Type B pancreatic cell (in vitro differentiated cells): ENCODE measurements around the gene SND1. TPM values are rescaled to one million over a fixed set of nuclear protein-coding genes. Genes with fewer than 3 reads are reported as not detected.

Experiments
- DNase-seq: peaks from one replicate; pipeline ENCODE4 v3.0.0; 2021; ENCODE audit warnings: mixed read lengths; ENCODE audit not compliant: unreplicated experiment; ENCODE audit errors: extremely low spot score
- H3K27ac Mint-ChIP-seq: 2 replicates; pipeline ENCODE4 v1.8.0; 2021; ENCODE audit warnings: mild to moderate bottlenecking, mixed read lengths
- H3K27me3 Mint-ChIP-seq: 2 replicates; pipeline ENCODE4 v1.8.0; 2021; ENCODE audit warnings: mixed read lengths
- H3K36me3 Mint-ChIP-seq: 2 replicates; pipeline ENCODE4 v1.8.0; 2021; ENCODE audit warnings: mixed read lengths
- H3K4me1 Mint-ChIP-seq: one replicate; pipeline ENCODE4 v1.8.0; 2021; ENCODE audit warnings: mixed read lengths; ENCODE audit not compliant: unreplicated experiment
- H3K4me3 Mint-ChIP-seq: 2 replicates; pipeline ENCODE4 v1.8.0; 2021; ENCODE audit warnings: mild to moderate bottlenecking, mixed read lengths
- H3K9me3 Mint-ChIP-seq: 2 replicates; pipeline ENCODE4 v1.8.0; 2021; ENCODE audit warnings: mixed read lengths
- CTCF ChIP-seq: fragments of 200-600 bp; sonication (generic); conservative IDR thresholded peaks from 2 replicates; pipeline ENCODE4 v1.5.0; 2021; ENCODE audit warnings: antibody characterized with exemption, mild to moderate bottlenecking
- total RNA-seq: library from RNA; stranded (reverse); gene quantifications from 2 replicates; pipeline ENCODE4 v1.2.1, GENCODE V29; 2021; ENCODE audit warnings: low replicate concordance

SND1 gene
- total RNA-seq, 1 donor from 2014 or later = 199 TPM

GRCh38 chr7:128040205-128040604 is 388.2 kb downstream of the SND1 start:
- no peak for TF ChIP-seq CTCF
- no peaks in the 10 kb centered on the region for H3K27me3 Mint-ChIP-seq
- no peak overlapping the region for H3K27ac Mint-ChIP-seq
- peaks cover 17% of the 10 kb centered on the region for H3K4me1 Mint-ChIP-seq
- DNase-seq = no peak
- no peaks in the 10 kb centered on the region for H3K9me3 Mint-ChIP-seq
- no peak overlapping the region for H3K4me3 Mint-ChIP-seq
- no peaks in the 10 kb centered on the region for H3K36me3 Mint-ChIP-seq

- Mint-ChIP-seq H3K27ac (no peak overlapping the region), H3K36me3 (no peaks in the 10 kb centered on the region), H3K9me3 (no peaks in the 10 kb centered on the region), H3K27me3 (no peaks in the 10 kb centered on the region), H3K4me3 (no peak overlapping the region), H3K4me1 (peaks cover 17% of the 10 kb centered on the region)
- TF ChIP-seq CTCF = no peak
- DNase-seq = no peak
Observed at GRCh38 chr7:128041203-128041602, 389.2 kb downstream of the SND1 start.

GRCh38 chr7:128042012-128042411 is 390.0 kb downstream of the SND1 start:
- no peak overlapping the region for H3K4me3 Mint-ChIP-seq
- no peaks in the 10 kb centered on the region for H3K9me3 Mint-ChIP-seq
- H3K27me3 Mint-ChIP-seq = no peaks in the 10 kb centered on the region
- H3K27ac Mint-ChIP-seq = no peak overlapping the region
- DNase-seq = no peak
- H3K36me3 Mint-ChIP-seq = no peaks in the 10 kb centered on the region
- peaks cover 17% of the 10 kb centered on the region for H3K4me1 Mint-ChIP-seq
- no peak for TF ChIP-seq CTCF

GRCh38 chr7:128044064-128044463 is 392.1 kb downstream of the SND1 start:
- H3K4me3 Mint-ChIP-seq = no peak overlapping the region

GRCh38 chr7:128045158-128045557 is 393.2 kb downstream of the SND1 start:
- peaks cover 8% of the 10 kb centered on the region for H3K4me1 Mint-ChIP-seq
- H3K36me3 Mint-ChIP-seq = no peaks in the 10 kb centered on the region
- H3K27me3 Mint-ChIP-seq = no peaks in the 10 kb centered on the region

More at GRCh38 chr7:128044064-128044463, 392.1 kb downstream of the SND1 start:
- no peaks in the 10 kb centered on the region for H3K9me3 Mint-ChIP-seq
- no peak for DNase-seq
- H3K4me1 Mint-ChIP-seq = peaks cover 10% of the 10 kb centered on the region
- no peak overlapping the region for H3K27ac Mint-ChIP-seq
- TF ChIP-seq CTCF = no peak
- no peaks in the 10 kb centered on the region for H3K36me3 Mint-ChIP-seq
- H3K27me3 Mint-ChIP-seq = no peaks in the 10 kb centered on the region

More at GRCh38 chr7:128045158-128045557, 393.2 kb downstream of the SND1 start:
- TF ChIP-seq CTCF = no peak
- Mint-ChIP-seq H3K9me3 (no peaks in the 10 kb centered on the region), H3K27ac (no peak overlapping the region), H3K4me3 (no peak overlapping the region)
- DNase-seq = no peak
